HG03442 (cell line): ENCODE data around the gene TRIM67.

Experiments
- ATAC-seq: cut with Tn5 transposase; IDR thresholded peaks from one replicate; pipeline ENCODE4 v1.9.1; 2021; ENCODE audit warnings: mild to moderate bottlenecking, moderate library complexity; ENCODE audit not compliant: unreplicated experiment

TRIM67 gene

DNA sequence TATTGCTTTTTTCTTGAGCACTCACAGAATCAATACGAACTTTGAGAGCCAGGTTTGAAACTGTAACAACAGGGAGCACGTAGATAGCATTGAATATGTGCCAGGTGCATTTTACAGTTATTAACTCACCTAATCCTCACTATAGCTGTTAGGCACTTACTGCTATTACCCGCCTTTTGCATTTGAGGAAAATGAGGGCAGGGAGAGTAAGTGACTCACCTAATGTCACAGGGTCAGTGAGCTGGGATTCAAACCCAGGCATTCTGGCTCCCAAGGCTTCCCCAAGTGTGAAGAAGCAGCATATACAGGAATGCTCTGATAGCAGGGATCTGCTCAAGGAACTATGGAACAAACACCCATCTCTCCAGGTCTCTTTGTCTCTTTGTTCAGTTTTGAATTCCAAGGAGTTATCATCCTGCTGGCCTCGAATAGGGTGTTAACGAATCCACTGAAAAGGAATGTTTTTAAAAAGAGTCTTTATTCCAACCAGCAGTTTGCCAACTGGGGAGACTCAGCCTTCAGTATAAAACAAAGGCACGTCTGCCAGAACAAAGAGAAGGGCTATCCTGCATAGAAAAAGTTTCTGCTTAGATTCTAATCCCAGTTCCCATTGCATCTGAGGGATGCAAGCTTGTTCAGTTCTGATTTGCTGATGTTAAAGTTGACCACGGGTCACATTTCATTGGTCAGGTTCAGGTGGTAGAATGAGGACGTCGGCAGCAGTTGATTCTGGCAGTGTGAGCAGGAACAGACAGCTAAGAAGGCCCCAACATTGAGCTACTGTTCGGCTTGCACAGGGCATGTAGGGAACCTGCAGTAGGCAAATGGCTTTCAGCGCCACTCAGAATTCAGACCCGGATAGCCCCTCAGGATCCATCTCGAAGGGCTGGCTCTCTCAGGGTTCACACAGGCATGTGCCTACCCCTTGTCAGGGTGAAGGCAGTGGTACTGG is 22.1 kb downstream of the TRIM67 start:
- ATAC-seq: no peak

DNA sequence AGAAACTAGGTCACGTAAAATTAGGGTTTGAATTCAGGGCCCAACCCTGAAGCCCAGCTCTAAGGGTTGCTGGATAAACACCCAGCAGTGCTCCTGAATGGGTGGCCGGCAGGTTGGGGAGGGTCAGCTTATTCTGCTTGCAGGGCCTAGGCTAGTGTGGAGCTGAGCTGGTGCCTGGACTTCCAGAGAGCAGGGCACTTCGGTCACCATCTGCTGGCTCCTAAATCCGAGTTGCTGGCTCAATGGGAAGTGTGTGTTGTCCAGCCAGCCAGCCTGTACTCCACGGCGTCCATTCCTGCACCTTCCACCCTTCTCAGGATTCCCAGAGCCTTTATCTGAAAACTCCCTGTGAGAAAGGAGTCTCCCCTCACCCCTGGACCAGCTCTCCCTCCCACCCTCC is 23.0 kb downstream of the TRIM67 start:
- no peak for ATAC-seq

DNA sequence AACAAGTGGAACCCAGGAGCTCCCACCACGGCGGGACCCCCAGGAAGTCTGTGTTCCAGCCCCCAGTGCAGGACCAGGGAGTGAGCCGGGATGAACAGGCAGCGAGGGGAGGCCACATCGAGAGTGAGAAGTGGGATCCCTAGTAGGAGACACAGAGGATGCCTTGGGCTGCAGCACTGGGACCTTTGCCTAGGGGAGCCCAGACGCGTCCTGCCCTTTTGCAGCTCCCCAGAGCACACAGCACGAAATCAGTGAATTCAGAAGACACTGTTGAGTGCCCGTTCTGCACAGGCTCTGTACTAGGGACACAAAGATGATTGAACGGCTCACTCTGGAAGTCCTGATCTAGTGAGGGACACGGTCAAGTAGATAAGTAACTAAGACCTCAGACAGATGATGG is 23.5 kb downstream of the TRIM67 start:
- no peak for ATAC-seq

DNA sequence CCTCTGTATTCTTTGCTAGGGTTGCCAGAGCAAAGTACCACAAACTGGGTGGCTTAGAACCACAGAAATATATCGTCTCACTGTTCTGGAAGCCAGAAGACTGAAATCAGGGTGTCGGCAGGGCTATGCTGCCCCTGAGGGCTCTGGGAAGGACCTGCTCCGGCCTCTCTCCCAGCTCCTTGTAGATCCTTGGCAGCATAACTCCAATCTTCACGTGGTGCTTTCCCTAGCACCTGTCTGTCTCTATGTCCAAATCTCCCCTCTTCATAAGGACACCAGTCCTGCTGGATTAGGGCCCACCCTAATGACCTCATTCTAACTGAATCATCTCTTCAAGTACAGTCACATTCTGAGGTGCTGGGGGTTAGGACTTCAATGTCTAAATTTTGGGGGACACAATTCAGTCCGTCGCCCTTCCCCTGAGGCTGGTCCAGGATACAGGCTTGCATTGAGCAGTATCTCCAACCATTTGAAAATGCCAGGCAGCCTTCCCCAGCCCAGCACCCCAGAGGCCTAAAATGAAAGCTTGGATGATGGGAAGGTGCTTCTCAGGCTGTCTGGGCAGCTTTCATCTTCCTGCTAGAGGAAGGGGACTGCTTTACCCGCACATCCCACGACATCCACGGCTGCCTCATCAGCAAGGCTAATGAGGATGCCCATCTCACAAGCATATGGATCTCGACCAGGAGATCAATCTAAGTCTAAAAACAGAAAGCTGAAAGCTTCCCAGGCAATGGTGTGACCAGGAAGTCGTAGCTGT is 24.7 kb downstream of the TRIM67 start:
- no peak for ATAC-seq

DNA sequence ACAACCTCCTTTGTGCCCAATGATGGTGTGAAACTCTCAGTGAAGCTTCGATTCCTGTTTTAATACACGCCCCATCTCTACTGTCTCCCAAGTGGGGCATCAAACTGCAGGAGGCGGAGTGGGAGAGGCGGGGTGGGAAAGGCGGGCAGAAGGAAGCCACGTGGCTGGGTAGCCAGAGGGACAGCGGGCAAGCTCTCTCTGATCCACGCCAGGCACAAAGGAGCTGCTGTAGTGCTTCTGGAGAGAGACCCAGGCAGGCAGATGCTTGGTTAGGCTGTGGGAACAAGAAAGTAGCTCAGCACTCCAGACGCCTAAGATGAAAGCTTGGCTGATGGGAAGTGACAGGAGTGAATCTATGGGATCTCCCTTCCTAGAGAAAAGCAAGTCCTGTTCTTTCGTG is 25.7 kb downstream of the TRIM67 start:
- ATAC-seq: no peak

DNA sequence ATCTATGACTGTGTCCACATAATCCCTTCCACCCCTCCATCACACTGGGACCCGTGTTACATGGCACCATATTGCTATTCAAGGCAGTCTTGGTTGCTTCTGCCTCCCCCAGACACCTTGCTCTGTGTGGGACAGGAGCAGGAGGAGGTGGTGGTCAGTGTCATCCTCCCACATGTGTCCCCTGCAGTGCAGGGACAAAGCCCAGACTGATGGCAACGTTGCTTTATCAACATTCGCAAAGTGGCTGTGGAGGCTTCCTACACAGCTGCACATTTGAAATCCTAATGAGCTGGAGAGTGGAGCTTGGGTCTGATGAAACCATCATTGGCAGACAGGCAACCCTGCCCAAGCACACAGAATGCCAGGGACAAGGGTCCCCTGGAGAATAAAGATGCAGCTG is 26.2 kb downstream of the TRIM67 start:
- ATAC-seq: no peak

DNA sequence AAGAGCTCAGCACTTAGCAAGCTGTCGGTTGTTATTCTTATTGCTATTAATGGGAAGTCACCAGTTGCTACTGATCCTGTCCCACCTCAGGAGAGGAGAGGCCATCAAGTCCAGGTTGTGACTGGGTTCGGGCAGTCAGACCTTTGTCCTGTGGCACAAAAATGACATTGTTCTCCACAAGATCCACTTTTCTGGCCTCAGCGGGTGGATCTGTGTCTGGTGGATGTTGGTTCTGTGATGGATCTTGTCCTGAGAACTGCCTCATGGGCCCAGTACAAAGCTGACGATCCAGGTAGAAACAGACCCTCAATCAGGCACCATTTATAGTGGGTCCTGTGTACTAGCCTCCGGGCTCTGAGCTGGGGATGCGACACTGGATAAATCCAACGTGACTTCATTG is 26.9 kb downstream of the TRIM67 start:
- ATAC-seq: no peak

DNA sequence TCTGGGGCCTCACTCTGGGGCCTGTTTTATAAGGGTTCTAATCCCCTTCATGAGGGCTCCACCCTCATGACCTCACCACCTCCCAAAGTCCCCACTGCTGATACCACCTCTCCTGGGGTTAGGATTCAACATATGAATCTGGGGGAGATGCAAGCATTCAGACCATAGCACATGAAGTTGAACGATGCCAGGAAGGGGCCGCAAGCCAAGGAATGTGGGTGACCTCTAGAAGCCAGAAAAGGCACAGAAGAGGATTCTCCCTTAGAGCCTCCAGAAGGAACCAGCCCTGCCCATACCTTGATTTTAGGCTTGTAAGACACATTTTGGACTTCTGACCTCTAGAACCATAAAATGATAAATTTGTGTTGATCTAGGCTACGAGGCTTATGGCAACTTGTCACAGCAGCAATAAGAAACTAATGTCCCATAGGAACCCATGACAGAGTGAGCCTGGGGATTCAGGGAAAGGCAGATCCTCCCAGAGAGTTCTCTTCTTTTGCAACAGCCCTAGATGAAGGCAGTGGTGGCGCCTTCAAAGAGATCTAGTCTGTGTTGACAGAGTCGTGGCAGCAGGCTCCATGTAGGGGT is 27.9 kb downstream of the TRIM67 start:
- ATAC-seq: no peak

DNA sequence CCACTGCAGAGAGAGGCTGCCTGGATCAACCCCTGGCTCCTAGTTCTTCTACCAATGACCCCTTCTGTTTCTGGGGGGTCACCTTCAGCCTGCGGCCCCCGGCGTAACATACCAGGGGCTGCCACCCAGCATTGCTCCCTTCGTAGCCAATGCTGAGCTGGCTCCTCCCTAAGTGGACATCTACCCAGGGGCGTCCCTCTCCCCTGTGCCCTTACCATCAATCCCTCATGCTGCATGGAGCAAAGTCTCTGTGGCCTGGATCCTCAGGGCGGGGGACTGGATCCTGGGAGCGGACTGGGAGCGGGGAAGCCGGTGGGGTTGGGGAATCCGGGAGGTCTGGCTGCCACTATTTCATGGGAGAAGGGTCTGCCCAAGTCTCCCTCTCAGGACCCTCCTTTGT is 28.6 kb downstream of the TRIM67 start:
- ATAC-seq: no peak

DNA sequence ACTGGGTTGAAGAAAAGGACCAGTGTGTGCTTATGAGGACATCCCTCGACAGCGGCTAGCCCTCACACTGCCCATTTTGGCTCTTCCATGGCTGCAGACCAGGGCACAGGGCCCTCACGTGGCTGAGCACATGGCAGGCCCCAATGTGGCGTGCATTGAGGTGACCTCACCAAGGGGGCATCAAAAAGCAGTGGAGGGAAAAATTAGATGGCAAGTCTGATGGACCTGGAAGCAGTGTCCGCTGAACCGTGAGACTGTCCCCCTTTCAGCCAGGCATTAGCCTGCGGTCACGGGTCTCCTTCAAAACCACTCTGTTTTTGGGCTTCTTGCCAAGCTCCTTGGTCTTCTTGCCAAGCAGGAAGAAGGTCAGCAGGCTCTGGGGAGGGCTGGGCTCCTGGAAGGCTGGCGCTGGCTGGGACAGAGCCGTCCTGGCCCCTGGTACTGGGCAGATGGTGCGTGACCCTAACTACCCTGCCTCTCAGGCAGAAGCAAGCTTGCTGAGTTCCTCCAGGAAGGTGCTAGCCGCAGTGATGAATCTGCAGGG is 30.8 kb downstream of the TRIM67 start:
- no peak for ATAC-seq

DNA sequence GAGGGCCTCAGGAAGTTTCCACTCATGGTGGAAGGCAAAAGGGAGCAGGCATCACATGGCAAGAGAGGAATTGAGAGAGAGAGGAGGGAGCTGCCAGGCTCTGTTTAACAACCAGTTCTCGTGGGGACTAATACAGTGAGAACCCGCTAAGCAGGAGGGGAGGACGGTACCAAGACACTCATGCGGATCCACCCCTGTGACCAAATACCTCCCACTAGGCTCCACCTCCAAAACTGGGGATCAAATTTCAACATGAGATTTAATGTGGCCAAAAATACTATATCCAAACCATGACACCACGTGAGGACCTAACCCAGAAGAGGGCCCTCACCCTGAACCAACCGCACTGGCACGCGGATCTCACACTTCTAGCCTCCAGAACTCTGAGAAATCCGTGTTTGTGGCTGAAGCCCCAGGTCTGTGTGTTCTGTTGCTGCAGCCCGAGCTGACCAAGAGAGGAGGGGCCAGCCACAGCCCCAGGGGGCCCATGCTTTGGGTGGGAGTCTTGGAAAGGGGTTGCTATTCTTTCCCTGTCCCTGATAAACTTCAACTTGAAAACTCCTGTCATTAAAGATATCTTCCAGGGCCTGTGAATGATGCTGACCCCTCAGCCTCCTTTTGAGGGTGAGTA is 32.0 kb downstream of the TRIM67 start:
- ATAC-seq: no peak

DNA sequence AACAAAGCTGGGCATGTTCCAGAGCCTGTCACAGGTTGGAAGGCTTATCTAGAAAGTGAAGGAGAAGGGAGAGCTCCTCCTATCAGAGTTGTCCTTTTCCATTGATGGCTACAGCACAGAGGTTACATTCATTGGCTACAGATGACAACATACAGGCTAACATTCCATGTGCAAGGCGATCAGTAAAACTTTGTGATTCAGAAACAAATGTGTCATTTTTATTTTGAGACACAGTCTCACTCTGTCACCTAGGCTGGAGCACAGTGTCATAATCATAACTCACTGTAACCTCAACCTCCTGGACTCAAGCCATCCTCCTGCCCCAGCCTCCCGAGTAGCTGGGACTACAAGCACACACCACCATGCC is 32.6 kb downstream of the TRIM67 start:
- ATAC-seq: no peak

DNA sequence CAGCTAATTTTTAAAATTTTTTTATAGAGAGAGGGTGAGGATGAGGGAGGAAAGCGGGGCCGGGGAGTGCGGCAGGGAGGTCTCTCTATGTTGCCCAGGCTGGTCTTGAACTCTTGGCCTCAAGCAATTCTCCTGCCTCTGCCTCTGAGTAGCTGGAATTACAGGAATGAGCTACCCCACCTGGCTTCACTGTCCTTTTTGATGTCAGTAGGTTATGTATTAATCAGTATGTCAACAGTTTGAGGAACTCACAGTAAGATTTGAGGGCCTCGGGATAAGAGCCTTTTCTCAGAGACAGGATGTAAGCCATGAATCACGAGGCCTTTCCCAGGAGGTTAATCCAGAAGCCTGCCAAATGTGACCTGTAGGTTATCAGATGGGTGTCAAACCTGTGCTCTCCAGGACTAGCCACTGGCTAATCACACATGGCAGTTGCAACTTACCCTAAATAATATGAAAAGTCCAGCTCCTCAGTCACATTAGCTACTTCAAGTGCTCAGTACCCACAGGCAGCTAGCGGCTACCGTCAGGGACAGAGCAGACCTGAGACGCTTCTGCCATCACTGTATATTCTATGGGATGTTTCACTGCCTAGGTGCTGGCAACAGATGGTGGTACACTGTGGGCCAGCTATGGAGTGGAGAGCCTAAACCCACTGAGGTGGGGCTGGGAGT is 33.1 kb downstream of the TRIM67 start:
- ATAC-seq: no peak

DNA sequence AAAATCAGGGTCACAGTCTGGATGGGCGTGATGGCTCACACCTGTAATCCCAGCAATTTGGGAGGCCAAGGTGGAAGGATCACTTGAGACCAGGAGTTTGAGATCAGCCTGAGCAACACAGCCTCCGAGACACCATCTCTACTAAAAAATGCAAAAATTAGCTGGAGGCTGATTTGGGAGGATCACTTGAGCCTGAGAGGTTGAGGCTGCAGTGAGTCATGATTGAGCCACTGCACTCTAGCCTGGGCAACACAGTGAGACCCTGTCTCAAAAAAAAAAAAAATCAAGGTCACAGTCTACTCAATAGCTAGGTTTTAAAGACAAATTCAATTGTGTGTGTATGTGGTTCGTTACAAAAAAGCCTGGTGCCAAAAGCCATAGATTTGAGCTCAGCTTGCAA is 34.4 kb downstream of the TRIM67 start:
- no peak for ATAC-seq

DNA sequence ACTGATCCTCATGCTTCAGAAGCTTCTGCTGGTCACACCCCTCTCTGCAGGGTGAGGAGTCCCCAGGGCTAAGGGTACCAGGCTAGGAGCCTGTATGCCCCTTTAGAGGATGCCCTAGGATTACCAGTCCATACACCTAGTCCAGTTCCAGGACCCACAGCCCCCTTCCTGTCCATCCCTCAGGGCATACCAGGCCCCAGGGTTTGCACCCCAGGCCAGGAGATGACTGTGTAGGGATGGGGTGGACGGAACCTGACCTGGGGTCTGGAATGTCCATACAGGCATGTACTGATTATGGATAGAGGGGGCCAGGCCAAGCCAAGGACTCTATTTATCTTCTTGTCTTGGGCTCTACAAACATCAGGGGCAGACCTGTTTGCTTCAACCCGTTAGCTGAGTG is 34.9 kb downstream of the TRIM67 start:
- ATAC-seq: no peak

DNA sequence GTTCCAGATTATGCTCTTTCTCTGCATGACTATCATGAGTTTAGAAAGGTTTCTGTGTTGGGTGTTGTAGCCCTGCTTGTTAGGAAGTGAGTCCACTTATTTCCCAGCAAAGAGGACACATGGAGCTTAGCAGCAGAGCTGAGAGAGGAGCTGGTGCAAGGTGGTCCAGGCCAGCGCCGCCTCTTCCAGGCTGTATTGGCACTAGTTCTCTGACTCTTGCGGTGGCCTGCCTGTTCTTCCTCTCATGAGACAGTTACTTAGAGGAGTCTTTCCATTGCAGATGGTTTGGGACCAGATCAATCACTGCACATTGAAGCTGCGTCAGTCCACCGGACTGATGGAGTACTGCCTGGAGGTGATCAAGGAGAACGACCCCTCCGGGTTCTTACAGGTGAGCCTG is 38.0 kb downstream of the TRIM67 start:
- ATAC-seq: no peak

DNA sequence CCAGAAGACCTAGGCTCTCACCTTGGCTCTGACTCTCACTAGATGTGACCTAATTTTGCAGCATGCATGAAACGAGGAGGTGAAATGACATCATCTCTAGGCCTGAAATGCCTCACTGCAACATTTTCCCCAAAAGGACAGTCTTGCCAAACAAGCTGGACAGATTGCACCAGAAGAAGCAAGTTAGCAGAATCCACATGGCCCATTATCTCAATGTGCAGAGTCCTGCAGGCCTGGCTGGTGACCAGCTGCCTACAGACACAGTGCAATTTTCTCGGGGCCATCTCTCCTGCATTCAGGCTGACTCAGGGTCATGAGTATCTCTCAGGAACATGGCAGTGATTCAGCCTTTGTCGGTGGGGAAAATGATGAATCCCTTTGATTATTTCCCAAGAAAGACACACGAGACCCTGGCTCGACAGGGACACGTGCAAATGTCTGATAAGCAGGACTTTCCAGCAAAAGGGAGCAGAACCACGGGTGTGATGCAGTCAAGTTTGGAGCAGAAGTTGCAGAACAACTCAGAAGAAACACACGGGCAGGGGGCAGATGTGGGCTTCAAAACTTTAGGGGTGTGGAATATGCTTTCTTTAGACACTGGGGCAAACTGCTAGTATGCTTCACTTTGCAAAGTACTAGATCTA is 38.7 kb downstream of the TRIM67 start:
- no peak for ATAC-seq

DNA sequence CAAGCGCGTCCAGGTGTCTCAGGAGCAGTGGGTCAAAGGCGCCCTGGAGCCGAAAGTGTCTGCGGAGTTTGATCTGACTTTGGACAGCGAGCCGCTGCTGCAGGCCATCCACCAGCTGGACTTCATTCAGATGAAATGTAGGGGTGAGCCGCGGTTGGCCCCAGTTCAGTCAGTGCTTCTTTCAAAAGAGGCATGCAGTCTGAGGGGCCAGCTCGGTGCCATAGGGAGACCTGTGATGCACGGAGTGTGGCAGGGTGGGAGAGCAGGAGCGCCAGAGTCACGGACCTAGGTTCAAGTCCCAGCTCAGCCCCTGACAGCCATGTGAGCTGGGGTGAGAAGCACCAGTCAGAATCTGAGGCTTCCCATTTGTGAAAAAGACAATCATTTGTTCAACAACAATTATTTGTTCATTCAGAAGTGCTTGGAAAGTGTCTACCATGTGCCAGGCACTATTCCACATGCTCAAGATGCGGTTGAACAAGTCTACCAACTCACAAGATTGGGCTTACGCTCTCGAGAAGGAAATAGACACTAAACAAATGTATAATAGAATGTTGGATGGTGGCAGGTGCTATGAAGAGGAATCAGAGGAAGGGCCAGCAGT is 39.6 kb downstream of the TRIM67 start:
- ATAC-seq: no peak

DNA sequence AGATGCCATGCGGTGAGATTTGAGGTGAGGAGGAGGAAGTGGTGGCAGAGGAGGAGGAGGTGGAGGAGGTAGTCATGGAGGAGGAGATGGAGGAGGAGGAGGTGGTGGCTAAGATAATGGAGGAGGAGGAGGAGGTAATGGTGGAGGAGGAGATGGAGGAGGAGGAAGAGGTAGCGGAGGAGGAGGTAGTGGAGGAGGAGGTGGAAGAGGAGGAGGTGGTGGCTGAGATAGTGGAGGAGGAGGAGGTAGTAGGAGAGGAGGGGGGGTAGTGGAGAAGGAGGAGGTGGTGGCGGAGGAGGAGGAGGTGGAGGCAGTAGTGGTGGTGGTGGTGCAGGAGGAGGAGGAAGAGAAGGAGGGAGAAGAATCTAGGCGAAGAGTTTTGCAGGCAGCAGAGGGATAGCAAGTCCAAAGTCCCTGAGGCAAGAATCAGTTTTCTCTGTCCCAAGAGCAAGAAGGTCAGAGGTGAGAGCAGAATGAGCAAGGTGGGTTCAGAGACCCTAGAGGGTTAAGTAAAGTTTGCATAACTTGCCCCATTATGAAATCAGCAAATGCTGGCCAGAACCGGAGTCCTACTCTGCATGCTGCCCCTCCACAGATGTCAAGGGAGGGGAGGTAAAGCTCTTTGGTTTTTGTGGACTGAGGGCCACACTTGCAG is 40.2 kb downstream of the TRIM67 start:
- no peak for ATAC-seq
